DMS 273 (cell line): Measurements from ENCODE around the gene FLYWCH1.

ENCODE experiments used
- DNase-seq: peaks from one replicate; lab custom pipeline; 2025; ENCODE audit not compliant: unreplicated experiment; lab: John Stamatoyannopoulos, UW

The FLYWCH1 gene

GRCh38 chr16:2981899-2982250, 70.1 kb downstream of the FLYWCH1 start:
- no peak for DNase-seq

GRCh38 chr16:2982402-2982801, 70.7 kb downstream of the FLYWCH1 start:
- no peak for DNase-seq

- DNase-seq = peak; percentile 93
Observed at GRCh38 chr16:2983706-2984136, 72.0 kb downstream of the FLYWCH1 start.

GRCh38 chr16:2985462-2985861, 73.7 kb downstream of the FLYWCH1 start:
- peak; percentile 84 for DNase-seq

- DNase-seq = peak; percentile 98
Observed at GRCh38 chr16:2985893-2986355, 74.2 kb downstream of the FLYWCH1 start.

GRCh38 chr16:2986623-2987188, 75.0 kb downstream of the FLYWCH1 start:
- DNase-seq = no peak

GRCh38 chr16:2987286-2987685, 75.6 kb downstream of the FLYWCH1 start:
- no peak for DNase-seq

DNA sequence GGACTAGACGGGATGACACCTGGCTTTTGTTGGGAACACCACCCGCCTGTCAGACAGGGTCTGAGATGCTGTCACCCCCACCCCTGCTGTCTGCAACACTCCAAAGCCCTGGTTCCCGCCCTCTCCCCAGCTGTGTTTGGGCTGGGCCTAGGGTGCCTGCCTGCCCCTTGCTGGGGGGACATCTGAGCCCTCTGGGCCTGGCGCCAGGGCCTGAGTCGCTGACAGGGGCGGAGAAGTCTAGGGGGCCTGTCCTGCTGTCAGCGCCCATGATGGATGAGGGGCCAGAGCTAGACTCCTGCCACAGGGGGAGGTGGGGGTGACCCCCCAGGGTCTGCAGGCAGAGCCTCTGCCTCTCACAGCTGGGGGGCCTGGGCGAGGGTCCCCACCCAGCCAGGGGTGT, 76.1 kb downstream of the FLYWCH1 start:
- peak; percentile 88 for DNase-seq

DNA sequence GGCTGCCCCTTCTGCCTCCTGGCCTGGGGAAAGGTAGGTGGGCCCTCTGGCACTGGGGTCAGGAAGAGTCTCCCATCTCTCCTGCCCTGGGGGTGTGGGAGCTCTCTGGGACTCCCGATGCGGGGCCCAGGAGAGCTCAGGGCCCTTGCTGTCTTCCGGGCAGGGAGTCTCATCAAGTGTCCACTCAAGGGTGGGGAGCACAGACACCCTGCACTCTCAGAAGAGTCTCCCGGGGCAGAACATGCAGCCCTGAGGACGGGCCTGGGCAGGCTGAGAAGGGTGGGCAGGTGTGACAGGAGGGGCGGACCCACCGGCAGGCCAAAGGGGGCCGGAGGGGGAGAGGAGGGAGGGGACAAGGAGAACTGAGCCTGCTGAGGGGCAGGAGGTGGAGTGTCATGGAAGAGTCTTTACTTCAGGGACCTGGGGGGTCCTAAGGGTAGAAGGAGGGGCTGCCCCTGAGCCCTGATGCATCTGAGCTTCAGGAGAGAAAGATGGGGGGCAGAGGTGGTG, 76.9 kb downstream of the FLYWCH1 start:
- DNase-seq = no peak

DNA sequence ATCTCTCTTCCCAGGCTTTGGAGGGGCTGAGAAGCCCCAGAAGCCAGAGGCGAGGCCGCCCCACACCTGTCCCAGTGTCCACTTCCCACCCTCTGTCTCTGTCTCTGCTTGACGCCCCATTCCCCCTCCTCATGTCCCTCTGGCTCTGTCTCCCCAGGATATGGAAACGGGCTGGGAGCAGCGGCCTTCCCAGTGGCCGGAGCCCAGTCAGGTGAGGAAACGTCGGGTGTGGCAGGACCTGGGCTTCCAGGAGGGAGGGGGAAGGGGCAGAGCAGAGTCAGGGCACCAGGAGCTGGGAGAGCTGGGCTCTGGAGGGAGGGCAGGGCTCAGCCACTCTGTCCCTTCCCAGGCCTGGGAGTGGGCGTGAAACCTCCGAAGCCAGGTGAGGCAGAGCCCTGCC, 79.2 kb downstream of the FLYWCH1 start:
- no peak for DNase-seq

DNA sequence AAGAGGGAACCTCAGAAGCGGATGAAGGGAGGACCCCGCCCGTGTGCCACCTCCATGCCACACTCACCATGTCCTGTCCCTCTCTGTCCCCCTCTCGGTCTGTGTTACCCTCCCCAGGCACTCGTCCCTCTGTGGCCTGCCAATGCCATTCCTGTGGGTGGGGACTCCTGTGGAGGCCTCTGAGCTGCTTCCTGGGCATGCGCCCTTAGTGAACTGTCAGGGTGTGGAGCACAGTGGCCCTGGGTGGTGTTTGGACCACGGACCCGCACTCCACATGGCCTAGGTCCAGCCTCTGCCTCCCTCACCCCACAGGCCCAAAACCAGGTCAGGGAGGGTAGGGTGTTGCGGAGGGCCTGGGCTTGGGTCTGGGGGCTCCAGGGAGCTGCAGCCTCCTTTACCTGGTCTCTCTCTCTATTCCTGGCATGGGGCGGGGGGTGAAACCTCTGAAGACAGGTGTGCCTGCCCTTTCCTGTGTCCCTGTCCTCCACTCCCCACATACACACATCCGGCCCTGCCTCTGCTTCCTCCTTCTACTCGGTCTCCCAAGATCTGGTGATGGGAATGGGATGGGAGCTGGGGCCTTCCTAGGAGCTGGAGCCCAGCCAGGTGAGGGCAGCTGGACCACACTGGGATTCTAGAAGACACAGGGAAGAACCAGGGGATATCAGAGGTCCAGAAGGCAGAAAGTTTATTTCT, 80.0 kb downstream of the FLYWCH1 start:
- no peak for DNase-seq

GRCh38 chr16:2992383-2993081, 80.8 kb downstream of the FLYWCH1 start:
- no peak for DNase-seq

- DNase-seq = no peak
Observed at GRCh38 chr16:2996298-2996697, 84.6 kb downstream of the FLYWCH1 start.

- no peak for DNase-seq
Observed at GRCh38 chr16:2999929-3000328, 88.2 kb downstream of the FLYWCH1 start.

- DNase-seq = no peak
Observed at GRCh38 chr16:3000540-3000939, 88.8 kb downstream of the FLYWCH1 start.
